Suprapubic skin (tissue), 3 donors: Measurements from ENCODE around the gene CCDC124.

ENCODE experiments used
- POLR2A ChIP-seq, 2 donors: fragments of 450-650 bp; IDR thresholded peaks; one replicate each; pipeline ENCODE4 v1.6.1; 2017; ENCODE audit warnings: antibody characterized with exemption in 2 of 2, mild to moderate bottlenecking in 2 of 2, moderate library complexity in 2 of 2
- TF ChIP-seq, protein P1 (sequence below), 2 donors: fragments of 200-600 bp in 1 of 2; fragments of 450-650 bp in 1 of 2; sonication (generic) in 1 of 2; IDR thresholded peaks; one replicate each; pipeline ENCODE4 v1.5.1; 2016 to 2019; ENCODE audit warnings: antibody characterized with exemption in 2 of 2, mild to moderate bottlenecking in 1 of 2, moderate library complexity in 1 of 2

DNA sequence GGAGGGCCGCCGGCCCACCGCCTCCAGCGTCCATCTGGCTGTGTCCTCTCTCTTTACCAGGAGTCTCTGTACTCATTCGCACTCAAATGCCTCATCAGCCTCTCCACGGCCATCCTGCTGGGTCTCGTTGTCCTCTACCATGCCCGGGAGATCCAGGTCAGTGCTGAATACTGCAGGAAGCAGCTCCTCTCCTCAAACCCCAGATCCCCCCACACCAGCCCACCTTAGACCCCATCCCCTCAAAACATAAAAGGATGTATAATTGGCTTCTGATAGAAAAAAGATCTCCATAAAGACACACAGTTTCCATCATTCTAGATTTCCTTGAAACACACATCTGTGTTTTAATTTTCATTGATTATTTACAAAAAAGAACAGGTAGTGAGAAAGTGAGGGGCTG lies 42.2 kb downstream of the CCDC124 start:
- TF ChIP-seq, protein P1, sequence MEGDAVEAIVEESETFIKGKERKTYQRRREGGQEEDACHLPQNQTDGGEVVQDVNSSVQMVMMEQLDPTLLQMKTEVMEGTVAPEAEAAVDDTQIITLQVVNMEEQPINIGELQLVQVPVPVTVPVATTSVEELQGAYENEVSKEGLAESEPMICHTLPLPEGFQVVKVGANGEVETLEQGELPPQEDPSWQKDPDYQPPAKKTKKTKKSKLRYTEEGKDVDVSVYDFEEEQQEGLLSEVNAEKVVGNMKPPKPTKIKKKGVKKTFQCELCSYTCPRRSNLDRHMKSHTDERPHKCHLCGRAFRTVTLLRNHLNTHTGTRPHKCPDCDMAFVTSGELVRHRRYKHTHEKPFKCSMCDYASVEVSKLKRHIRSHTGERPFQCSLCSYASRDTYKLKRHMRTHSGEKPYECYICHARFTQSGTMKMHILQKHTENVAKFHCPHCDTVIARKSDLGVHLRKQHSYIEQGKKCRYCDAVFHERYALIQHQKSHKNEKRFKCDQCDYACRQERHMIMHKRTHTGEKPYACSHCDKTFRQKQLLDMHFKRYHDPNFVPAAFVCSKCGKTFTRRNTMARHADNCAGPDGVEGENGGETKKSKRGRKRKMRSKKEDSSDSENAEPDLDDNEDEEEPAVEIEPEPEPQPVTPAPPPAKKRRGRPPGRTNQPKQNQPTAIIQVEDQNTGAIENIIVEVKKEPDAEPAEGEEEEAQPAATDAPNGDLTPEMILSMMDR (IDR thresholded peaks at IDR 0.05): no peak
- no peak for TF ChIP-seq POLR2A (IDR thresholded peaks at IDR 0.05)
